HG03095 (cell line): ENCODE data around the gene THBS2.
A peak's percentile ranks its signal among the peaks of the same experiment; 100 is the strongest.
"Not testable (repeated sequence)": the region's sequence is repeated elsewhere in the genome, so short reads cannot be mapped to it uniquely, and the experiment has no call there.

Source experiments
- ATAC-seq: cut with Tn5 transposase; IDR thresholded peaks from one replicate; pipeline ENCODE4 v1.9.1; 2021; ENCODE audit warnings: moderate library complexity; ENCODE audit not compliant: unreplicated experiment

The THBS2 gene

DNA sequence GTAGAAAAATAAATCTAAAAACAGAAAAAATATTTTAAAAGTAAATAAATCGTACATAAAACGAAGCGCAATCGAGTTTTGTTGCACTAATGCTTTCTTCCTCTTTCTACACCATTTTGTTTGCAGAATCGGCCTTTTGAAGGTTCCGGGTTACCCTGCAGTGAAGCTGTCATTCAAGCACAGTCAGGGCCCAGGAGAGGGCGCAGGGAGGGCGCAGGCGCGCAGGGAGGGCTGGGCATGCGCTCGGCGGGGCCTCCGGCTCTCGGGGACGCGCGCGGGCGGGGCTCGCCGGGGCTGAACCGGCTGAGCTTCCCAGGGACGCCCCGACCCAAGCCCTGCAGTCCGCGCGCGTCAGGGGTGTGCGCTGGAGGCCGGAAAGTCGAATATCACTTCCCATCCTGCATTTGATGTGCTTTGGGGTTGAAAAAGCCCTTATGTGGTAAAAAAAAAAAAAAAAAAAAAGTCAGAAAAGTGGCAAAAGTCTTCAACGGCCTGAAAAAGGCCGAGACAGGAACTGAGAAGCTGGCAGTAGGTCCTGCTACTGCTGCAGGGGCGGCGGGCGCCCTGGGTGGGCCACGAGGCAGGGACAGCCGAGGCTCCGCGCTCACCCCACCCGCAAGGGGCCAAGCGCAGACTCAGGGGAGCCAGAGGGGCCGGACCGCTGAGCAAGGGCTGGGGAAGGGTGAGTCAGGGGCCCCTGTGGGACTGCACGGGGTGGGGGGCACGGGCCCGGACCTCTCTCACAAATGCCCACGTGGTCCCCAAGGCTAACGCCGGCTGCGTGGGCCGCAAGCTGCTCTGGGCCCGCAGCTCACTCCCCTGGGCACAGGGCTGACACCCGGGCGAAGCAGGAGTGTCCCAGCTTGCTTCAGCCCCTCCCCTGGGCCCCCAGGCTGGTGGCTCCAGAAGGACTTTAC is 40.5 kb downstream of the THBS2 start:
- ATAC-seq: peak; percentile 99

DNA sequence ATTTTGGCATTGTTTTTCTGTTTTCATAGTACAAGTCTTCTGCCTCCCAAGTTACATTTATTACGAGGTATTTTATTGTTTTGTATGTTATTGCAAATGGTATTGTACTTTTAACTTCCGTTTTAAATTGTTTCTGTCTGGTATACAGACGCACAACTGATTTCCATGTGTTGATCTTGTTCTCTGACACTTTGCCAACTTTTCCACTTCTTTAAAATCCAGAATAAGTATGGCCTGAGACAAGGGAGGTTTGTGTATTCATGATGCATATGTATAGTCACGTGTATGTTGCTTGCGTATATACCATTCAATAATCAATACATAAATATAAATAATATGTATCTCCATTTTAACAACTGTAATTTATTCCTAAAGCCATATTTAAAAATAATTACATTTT is 41.2 kb downstream of the THBS2 start:
- no peak for ATAC-seq

DNA sequence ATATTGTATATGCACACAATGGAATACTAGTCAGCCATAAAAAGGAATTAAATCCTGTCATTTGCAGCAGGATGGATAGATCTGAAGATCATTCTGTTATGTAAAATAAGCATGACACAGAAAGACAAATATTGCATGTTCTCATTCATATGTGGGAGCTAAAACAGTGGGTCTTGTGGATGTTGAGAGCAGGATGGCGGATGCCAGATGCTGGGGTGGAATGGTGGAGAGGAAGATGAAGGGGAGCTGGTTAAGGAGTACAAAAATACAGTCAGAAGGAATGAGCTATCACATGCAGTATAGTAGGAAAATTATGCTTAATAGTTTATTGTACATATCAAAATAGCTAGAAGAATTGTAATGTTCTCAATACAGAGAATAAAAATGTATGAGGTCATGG is 41.8 kb downstream of the THBS2 start:
- no peak for ATAC-seq

DNA sequence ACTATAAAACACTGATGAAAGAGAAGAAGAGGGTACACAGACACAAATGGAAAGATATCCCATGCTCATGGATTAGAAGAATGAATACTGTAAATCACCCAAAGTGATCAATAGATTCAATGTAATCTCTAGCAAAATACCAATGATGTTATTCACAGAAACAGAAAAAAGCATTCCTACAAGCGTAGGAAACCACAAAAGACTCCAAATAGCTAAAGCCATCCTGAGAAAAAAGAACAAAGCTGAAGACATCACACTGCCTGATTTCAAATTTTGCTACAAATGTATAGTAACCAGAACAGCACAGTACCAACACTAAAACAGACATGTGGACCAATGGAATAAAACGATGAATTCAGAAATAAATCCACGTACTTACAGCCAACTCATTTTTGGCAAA is 43.0 kb downstream of the THBS2 start:
- ATAC-seq: no peak

DNA sequence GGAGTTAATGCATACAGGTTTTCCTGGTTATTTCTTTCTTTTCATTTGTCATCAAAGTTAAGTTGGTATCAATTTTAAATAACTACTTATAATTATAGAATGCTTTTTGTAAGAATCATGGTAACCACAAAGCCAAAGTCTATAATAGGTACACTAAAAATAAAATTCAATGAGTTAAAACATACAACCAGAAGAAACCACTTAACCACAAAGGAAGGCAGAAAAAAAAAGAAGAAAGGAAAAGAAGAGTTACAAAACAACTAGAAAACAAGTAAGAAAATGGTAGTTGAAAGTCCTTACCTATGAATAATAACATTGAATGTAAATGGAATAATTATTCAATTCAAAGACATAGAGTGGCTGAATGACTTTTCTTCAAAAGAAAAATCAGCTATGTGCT is 45.6 kb downstream of the THBS2 start:
- no peak for ATAC-seq

DNA sequence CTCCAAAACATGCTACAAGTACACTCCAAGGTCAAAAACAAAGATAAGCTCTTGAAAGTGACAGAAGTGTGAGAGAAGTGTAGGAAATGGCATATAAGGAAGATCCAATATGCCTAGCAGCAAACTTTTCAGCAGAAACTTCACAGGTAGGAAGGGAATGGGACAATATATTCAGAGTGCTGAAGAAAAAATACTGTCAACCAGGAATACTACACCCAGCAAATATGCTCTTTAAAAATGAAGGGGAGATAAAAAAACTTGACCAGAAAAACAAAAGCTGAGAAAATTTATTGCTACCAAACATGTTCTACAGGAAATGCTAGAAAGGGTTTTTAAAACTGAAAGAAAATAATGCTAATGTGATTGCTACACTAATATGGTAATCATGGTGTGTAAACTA is 46.2 kb downstream of the THBS2 start:
- no peak for ATAC-seq

DNA sequence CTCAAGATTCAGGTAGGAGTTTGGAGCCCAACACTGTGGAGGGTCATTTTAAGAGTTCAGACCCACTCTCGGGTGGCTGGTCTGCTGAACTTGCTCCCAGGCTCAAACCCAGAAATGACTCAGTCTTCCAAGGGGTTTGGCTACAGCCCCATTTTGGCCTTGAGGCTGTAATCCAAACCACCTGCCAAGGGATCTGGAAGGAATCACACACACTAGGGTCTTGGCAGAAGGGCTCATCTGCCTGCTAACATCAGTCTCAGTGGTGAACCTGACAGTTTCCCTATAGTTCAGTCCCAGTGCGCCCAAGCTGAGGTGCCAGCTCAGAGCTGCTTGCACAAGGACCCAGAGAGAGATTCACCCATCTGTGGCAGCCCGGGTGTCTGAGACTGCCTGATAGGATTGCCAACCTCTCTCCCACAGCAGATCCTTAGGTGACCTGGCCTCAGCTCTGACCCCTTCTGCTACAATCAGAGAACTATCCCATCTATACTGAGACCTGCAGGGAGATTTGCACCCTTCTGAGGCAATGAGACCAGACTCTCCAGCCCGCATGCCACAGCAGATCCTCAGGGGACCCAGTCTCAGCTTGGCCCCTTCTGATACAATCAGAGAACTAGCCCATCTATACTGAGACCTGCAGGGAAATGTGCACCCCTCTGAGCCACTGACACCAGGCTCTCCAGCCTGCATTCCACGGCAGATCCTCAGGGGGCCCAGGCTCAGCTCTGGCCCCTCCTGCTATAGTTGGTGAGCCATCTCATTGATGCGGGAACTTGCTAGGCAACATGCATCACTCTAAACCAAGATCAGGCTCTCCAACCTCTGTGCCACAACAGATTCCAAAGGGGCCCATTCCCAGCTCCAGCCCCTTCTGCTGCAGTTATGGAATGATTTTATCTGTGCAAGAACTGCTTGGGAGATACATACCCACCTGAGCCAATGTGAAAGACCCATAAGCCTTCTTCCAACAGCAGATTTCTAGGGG is 48.2 kb downstream of the THBS2 start:
- ATAC-seq: no peak

DNA sequence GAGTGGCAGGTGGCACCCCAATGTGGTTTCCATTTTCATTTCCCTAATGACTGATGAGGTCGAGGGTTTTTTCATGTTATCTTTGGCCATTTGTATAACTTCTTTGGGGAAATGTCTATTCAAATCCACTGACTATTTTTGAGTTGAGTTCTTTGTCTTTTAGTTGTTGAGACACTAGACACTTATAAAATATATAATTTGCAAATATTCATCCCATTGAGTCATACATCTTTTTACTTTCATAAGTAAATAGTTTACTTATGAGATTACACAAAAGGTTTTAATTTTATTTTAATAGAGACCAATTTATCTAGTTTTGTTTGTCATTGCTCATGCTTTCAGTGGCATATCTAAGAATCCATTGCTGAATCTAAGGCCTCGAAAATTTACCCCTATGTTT is 49.5 kb downstream of the THBS2 start:
- no peak for ATAC-seq

DNA sequence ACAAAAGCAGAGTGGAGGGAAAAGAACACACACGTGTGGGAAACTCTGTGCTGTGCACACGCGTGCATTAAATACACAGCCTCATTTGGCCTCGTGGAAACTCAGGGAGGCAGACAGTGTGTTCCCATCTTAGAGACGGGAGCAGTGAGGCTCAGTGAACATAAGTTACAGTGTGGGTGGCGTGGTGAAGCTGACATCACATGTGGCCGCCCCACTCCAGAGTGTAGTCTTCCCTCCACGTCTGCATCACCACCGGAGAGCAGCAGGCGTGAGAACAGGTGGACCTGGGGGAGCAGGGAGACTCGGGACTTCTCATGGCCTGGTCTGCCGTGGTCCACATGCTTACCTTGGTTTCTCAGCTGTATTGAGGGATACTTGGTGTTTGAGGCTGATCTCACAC is 51.7 kb downstream of the THBS2 start:
- ATAC-seq: no peak

DNA sequence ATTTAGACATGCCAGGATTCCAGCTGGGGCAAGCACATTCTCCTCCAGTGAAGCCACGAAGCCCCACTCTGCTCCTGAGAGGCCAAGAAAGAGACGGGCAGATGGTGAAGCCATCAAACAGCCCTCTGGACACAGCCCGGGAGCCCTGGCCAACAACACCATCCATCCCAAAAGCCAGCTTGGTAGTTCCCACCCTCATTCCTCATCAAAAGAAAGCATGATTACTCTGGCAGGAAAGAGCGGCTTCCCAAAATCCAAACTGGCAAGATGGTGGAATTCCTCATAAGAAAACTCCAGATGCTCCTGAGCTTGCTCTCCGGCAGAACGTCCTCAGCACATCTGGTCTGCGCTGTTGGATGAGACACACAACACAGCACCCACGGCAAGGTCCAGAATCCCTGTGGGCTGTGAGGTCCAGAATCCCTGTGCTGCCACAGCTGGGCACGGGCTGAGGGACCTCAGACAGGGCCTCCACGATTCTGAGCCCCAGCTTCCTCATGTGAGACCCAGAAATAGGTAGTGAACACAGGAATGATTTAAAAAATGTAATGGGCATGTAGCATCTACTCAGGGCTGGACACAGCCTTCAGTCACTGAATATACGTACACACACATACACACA is 52.6 kb downstream of the THBS2 start:
- ATAC-seq: no peak

DNA sequence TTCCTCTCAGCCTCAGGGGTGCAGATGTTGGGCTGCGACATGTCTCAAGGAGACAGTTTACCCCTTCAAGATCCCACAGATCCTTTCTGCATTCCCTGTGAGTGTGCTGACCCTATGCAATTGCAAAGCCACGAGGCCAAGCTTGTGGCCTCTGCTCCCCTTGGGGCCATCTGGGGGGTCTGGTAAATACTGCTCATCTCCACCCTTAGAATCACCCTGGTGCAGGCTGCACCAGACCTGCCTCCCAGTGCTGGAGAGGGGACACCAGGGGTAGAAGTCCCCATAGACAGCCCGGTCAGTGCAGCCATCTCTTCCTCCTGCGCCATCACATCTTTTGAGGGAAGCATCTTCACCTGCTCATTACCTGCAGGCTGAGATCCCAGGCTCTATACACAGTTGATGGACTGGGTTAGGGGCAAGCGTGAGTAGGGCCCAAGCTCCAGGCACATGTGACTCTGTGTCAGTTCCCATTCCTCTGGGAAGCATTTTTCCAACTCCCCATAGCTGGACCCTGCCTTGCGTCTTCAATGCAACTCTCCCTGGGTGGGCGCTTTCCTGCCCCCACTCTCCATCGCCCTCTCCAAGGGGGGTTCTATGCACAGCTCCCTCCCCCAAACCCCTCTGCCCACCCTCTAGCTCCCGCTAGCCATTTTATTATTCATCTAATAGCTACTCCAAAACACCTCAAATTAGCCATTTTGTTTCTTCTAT is 53.9 kb downstream of the THBS2 start:
- no peak for ATAC-seq

DNA sequence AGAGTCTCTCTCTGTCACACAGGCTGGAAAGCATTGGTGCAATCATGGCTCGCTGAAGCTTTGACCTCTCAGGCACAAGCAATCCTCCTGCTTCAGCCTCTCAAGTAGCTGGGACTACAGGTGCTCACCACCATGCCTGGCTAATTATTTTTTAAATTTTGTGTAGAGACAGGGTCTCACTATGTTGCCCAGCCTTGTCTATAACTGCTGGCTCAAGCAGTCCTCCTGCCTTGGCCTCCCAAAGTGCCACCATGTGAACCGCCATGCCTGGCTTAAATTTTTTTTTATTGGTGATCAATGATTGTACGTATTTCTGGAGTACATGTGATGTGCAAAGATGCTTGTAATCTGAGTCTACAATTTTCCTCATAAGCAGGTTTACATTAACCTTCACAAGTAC is 54.8 kb downstream of the THBS2 start:
- ATAC-seq: no peak

DNA sequence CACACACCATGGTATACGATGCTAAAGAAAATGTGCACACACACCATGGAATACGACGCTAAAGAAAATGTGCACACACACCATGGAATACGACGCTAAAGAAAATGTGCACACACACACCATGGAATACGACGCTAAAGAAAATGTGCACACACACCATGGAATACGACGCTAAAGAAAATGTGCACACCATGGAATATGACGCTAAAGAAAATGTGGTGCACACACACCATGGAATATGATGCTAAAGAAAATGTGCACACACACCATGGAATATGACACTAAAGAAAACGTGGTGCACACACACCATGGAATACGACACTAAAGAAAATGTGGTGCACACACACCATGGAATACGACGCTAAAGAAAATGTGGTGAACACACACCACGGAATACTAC is 55.7 kb downstream of the THBS2 start:
- not testable (repeated sequence) for ATAC-seq

DNA sequence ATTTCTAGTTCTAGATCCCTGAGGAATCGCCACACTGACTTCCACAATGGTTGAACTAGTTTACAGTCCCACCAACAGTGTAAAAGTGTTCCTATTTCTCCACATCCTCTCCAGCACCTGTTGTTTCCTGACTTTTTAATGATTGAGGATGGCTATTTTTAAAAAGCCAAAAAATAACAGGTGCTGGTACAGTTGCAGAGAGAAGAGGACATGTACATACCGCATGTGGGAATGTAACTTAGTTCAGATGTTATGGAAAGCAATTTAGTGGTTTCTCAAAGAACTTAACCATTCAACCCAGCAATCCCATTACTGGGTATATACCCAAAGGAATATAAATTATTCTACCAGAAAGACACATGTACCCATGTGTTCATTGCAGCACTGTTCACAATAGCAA is 57.4 kb downstream of the THBS2 start:
- not testable (repeated sequence) for ATAC-seq

DNA sequence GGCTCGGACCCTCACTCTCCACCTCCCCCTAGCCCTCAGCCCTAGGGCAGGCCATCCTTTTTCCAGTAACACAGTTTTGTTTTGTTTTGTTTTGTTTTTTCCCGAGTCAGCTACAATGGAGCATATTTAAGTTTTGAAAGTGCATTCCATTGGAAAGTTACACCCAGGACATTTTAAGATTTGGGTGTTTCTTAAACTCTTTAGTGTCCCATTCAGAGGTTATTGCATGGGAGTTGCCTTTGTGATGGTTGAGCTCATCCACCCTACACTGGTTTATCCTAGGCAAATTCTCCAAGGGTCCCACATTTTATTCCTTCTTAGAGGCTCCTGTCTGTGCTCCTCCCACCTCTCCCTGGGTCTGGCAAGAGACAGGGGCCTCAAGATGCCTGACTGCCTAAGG is 58.9 kb downstream of the THBS2 start:
- ATAC-seq: no peak

DNA sequence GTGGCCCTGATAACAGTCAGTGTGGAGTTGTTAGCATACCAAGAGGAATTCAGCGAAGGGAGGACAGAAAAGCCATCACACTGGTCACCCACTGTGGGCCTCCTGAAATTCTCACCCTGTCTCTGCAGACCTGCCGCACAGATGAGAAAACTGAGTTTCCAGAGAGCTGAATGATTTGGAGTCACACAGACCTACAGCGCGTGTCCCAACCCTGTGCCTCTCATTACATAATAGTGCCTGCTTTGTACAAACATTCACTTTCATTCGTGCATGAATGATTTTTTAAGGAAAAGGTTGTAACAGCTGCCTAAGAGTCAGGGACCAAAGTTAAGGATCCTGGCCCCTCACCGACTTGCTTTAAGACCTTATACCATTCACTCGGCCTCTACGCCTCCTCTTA is 62.7 kb downstream of the THBS2 start:
- no peak for ATAC-seq

DNA sequence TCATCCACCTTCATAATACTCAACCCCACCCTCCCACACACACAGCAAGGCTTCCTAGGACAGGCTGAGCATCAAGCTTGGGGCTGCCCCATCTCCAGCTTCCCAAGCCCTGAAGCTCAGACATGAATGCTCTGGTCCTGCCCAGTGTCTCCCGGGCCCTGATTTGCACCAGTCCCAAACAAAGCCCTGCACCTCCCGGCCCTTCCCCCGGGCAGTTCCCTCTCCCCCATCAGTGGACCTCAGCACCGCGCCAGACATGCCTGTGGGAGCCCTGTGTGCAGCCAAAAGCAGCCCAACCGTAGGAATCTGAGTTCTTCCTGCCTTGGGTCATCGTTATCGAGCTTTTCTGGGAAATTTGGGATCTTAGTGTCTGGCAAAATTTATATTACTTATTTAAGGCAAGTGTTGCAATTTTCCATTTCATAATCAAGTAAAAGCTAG is 63.5 kb downstream of the THBS2 start:
- no peak for ATAC-seq

DNA sequence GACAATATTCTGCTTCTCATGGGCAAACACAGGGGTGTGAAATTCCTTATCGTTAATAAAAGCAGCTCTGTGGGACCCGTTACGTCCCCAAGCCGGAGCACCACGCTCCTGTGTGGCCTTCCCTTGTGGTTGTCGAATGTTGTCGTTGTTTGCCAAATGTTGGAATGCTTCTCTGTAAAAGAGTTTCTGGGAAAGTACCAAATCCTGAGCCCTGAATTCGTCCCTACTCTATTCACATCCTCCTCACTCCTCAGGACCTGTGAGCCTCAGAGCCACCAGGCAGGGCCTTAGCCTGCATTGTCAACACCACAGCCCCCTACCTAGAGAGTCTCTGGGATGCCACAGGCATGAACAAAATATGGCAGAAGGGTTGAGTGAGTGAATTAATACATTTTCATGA is 64.0 kb downstream of the THBS2 start:
- ATAC-seq: no peak

DNA sequence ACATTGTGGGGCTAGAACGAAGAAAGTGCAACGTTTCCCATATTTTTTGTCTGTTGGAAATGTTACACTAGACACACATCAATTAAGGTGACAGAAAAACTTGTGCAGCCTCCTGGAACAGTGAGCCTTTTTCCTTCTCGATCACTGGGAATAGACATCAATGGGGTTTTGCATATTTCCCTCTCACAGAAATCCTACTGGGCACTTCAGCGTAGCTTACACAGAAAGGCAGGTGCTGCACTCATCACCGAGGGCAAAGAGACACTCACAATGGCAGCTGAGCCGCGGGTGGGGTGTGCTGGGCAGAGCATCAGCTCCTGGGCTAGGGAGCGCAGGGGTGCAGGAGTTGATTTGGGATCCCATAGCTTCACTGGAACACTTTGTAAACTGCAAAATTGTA is 64.5 kb downstream of the THBS2 start:
- no peak for ATAC-seq

DNA sequence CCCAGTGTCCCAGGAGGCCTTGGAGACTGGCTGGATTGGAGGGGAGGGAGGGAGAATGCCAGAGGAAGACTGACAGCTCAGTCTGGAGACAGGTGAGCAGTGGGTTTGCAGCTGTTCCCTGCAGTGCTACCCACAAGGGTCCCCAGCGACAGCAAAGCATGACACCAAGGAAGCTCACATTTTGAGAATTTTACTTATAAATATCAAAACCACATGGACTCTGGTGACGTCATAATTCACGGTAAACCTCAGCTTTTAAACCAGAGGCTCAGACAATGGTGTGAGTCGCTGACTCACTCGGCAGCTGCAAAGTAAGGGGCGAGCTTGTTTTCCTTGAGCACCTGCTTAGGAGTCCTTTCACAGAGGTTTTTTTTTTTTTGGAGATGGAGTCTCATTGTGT is 65.2 kb downstream of the THBS2 start:
- no peak for ATAC-seq

DNA sequence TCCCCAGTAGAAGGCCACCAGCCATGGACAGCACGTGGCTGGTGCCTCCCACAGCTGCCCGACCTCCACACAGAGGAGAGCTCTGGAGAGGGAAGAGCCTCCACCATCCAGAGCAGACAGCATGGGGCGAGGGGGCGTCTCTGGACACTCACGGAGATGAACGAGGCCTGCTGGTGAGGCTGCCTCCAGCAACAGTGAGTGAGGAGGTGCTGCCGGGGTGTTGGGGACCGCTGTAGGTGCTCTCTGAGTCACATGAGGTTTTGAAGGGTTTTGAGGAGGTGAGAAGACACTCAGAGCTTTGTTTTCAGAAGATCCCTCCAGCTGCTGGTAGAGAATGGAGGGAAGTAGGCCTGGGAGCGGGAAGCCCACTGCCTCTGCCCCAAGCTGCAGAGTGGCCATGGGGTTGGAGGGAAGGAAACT is 65.6 kb downstream of the THBS2 start:
- ATAC-seq: no peak
